HG03039 (cell line): ENCODE data around the gene TLE5.

Experiments used
- ATAC-seq: cut with Tn5 transposase; IDR thresholded peaks from one replicate; pipeline ENCODE4 v1.9.1; 2021; ENCODE audit warnings: mild to moderate bottlenecking, moderate library complexity; ENCODE audit not compliant: unreplicated experiment

Gene TLE5

GRCh38 chr19:3003046-3003445 lies 59.2 kb downstream of the TLE5 start:
- ATAC-seq, result no peak
